A673 (cell line): Measurements from ENCODE around the gene METRNL. TPM values are rescaled to one million over a fixed set of nuclear protein-coding genes. Genes with fewer than 3 reads are reported as not detected.

Source experiments
- BruUV-seq: library from RNA; stranded (reverse); fragments of 400-500 nt; replicated peaks from 2 replicates; lab custom pipeline; 2021; lab: Mats Ljungman, UMichigan
- CTCF ChIA-PET: fragments of 300-600 bp; sonication (Branson Sonifier 250); formaldehyde crosslinking; loops from one replicate; lab custom pipeline; 2022; ENCODE audit warnings: antibody characterized with exemption; lab: Charles Lee
- POLR2A ChIA-PET: fragments of 300-600 bp; sonication (Branson Sonifier 250); formaldehyde crosslinking; loops from one replicate; lab custom pipeline; 2022; ENCODE audit warnings: antibody characterized with exemption; ENCODE audit not compliant: low non-redundant PET; lab: Charles Lee
- DNase-seq: peaks from one replicate; pipeline ENCODE4 v3.0.0-alpha.2; 2015; ENCODE audit warnings: low spot score
- H3K27ac ChIP-seq: fragments of 200-600 bp; sonication (generic); 2 replicates; pipeline ENCODE4 v1.5.1; 2016; ENCODE audit warnings: mixed run types, low read depth, mild to moderate bottlenecking, mixed read lengths, antibody characterized with exemption, low read length; ENCODE audit not compliant: poor library complexity, severe bottlenecking
- H3K27me3 ChIP-seq: fragments of 200-600 bp; sonication (generic); replicated peaks from 2 replicates; pipeline ENCODE4 v1.6.1; 2017; ENCODE audit warnings: mixed run types, low read depth, mild to moderate bottlenecking, mixed read lengths, antibody characterized with exemption, low read length; ENCODE audit not compliant: insufficient read depth, poor library complexity
- H3K36me3 ChIP-seq: fragments of 200-600 bp; sonication (generic); 2 replicates; pipeline ENCODE4 v1.6.1; 2016; ENCODE audit warnings: mixed run types, mild to moderate bottlenecking, mixed read lengths, antibody characterized with exemption, low read length; ENCODE audit not compliant: insufficient read depth, poor library complexity, severe bottlenecking
- H3K4me1 ChIP-seq: fragments of 200-600 bp; sonication (generic); 2 replicates; pipeline ENCODE4 v1.6.1; 2017; ENCODE audit warnings: mixed run types, mild to moderate bottlenecking, mixed read lengths, antibody characterized with exemption, low read length; ENCODE audit not compliant: insufficient read depth, poor library complexity, severe bottlenecking
- H3K4me3 ChIP-seq: fragments of 200-600 bp; sonication (generic); 2 replicates; pipeline ENCODE4 v1.5.1; 2016; ENCODE audit warnings: low read depth, mixed run types, mild to moderate bottlenecking, mixed read lengths, low read length; ENCODE audit not compliant: poor library complexity, severe bottlenecking
- H3K9me3 ChIP-seq: fragments of 200-600 bp; sonication (generic); 2 replicates; pipeline ENCODE4 v1.6.1; 2016; ENCODE audit warnings: mixed run types, low read depth, mild to moderate bottlenecking, mixed read lengths, antibody characterized with exemption, low read length; ENCODE audit not compliant: poor library complexity, severe bottlenecking
- CTCF ChIP-seq: fragments of 300-800, 200-600 bp; sonication (generic); conservative IDR thresholded peaks from 2 replicates; pipeline ENCODE4 v1.5.1; 2017; ENCODE audit warnings: low read depth, mild to moderate bottlenecking, antibody characterized with exemption, low read length, moderate library complexity, mixed read lengths
- EZH2 ChIP-seq: fragments of 200-600 bp; sonication (generic); IDR thresholded peaks from 2 replicates; pipeline ENCODE4 v1.6.1; 2017; ENCODE audit warnings: borderline replicate concordance, low read depth, mild to moderate bottlenecking, mixed read lengths, antibody characterized with exemption, low read length; ENCODE audit not compliant: poor library complexity, severe bottlenecking
- intact Hi-C: fragments of 100-400 bp; cut with micrococcal nuclease; formaldehyde crosslinking; loops from one replicate; pipeline ENCODE4 v1.10.0; 2022; ENCODE audit not compliant: unreplicated experiment
- total RNA-seq: library from RNA; stranded (reverse); gene quantifications from 2 replicates; pipeline ENCODE4 v1.2.3, GENCODE V29; 2021

Gene METRNL
- total RNA-seq, 1 experiment from 2014 or later: 16.5 TPM

- ChIA-PET CTCF (no interaction called here), POLR2A (no interaction called here)
- H3K27ac ChIP-seq: no peak overlapping the region
- DNase-seq: no peak
- H3K4me3 ChIP-seq: no peak overlapping the region
- H3K36me3 ChIP-seq: no peaks in the 10 kb centered on the region
- TF ChIP-seq CTCF: no peak
- no peak for TF ChIP-seq EZH2
- peaks cover 17% of the 10 kb centered on the region for H3K4me1 ChIP-seq
- H3K9me3 ChIP-seq: no peaks in the 10 kb centered on the region
- intact Hi-C loops: no loop called here
- peaks cover 10% of the 10 kb centered on the region for H3K27me3 ChIP-seq
- BruUV-seq: no TSS peak
These were observed 3.5 kb downstream of the METRNL start for GRCh38 chr17:83082909-83083367.

- no peaks in the 10 kb centered on the region for H3K9me3 ChIP-seq
- peak overlapping the region; percentile 18 for H3K27ac ChIP-seq
- peaks cover 4% of the 10 kb centered on the region for H3K27me3 ChIP-seq
- intact Hi-C loops: no loop called here
- DNase-seq: peak; percentile 65
- H3K36me3 ChIP-seq: no peaks in the 10 kb centered on the region
- no peak for TF ChIP-seq EZH2
- TF ChIP-seq CTCF: no peak
- ChIA-PET POLR2A (no interaction called here), CTCF (no interaction called here)
- no TSS peak for BruUV-seq
- H3K4me3 ChIP-seq: no peak overlapping the region
- H3K4me1 ChIP-seq: peaks cover 15% of the 10 kb centered on the region
These were observed 4.2 kb downstream of the METRNL start for GRCh38 chr17:83083368-83084201.

- Histone ChIP-seq H3K4me3 (no peak overlapping the region), H3K27me3 (no peaks in the 10 kb centered on the region), H3K4me1 (peaks cover 12% of the 10 kb centered on the region), H3K9me3 (no peaks in the 10 kb centered on the region), H3K27ac (peak overlapping the region; percentile 18), H3K36me3 (no peaks in the 10 kb centered on the region)
- POLR2A ChIA-PET: no interaction called here
- DNase-seq: no peak
- intact Hi-C loops: no loop called here
- CTCF ChIA-PET: no interaction called here
- BruUV-seq: no TSS peak
- TF ChIP-seq EZH2 (no peak), CTCF (no peak)
These were observed 4.8 kb downstream of the METRNL start for GRCh38 chr17:83084214-83084613.
